ENCODE results near the gene CFAP77.

GRCh38 chr9:132461971-132462370, 52.0 kb downstream of the CFAP77 start:
- TF ChIP-seq CTCF (IDR thresholded peaks at IDR 0.05 in 2 of 3, conservative IDR thresholded peaks at IDR 0.05 in 1 of 3; ENCODE audit: control insufficient read depth in 2 of 3, extremely low read depth in 1 of 3, insufficient read depth in 1 of 3, low read depth in 3 of 3, low read length in 3 of 3), result no peak
- TF ChIP-seq ZNF24 (IDR thresholded peaks at IDR 0.05), result no peak
- no peak for TF ChIP-seq TCF12 (IDR thresholded peaks at IDR 0.05; ENCODE audit: low read depth, low read length)
- no peak for TF ChIP-seq POLR2A (IDR thresholded peaks at IDR 0.05; ENCODE audit: low read depth, low read length)
- no peak for TF ChIP-seq KDM1A (IDR thresholded peaks at IDR 0.05; ENCODE audit: borderline replicate concordance)
- no peak for TF ChIP-seq CREB1 (IDR thresholded peaks at IDR 0.05; ENCODE audit: low read depth)
- TF ChIP-seq SREBF2 (IDR thresholded peaks at IDR 0.05; ENCODE audit: low read length), result no peak
- TF ChIP-seq NRF1 (conservative IDR thresholded peaks at IDR 0.05; ENCODE audit: low read depth, low read length), result no peak
- no peak for TF ChIP-seq POLR2AphosphoS5 (IDR thresholded peaks at IDR 0.05; ENCODE audit: low read length)
